NCI-H2227 treated with DMSO at 0.1 percent for 48 hours (cell line): ENCODE data around the gene FSTL1.
A peak's percentile ranks its signal among the peaks of the same experiment; 100 is the strongest.
"Not testable (repeated sequence)": the region's sequence is repeated elsewhere in the genome, so short reads cannot be mapped to it uniquely, and the experiment has no call there.

Source experiments
- DNase-seq: peaks from one replicate; lab custom pipeline; 2025; lab: John Stamatoyannopoulos, UW

The FSTL1 gene

GRCh38 chr3:120418446-120418845, 32.3 kb downstream of the FSTL1 start:
- no peak for DNase-seq

- peak; percentile 95 for DNase-seq
Observed at GRCh38 chr3:120417272-120417911, 33.4 kb downstream of the FSTL1 start.

GRCh38 chr3:120416868-120417267, 33.9 kb downstream of the FSTL1 start:
- DNase-seq = no peak

GRCh38 chr3:120415756-120416155, 35.0 kb downstream of the FSTL1 start:
- no peak for DNase-seq

- no peak for DNase-seq
Observed at GRCh38 chr3:120410541-120410940, 40.3 kb downstream of the FSTL1 start.

- no peak for DNase-seq
Observed at GRCh38 chr3:120410116-120410515, 40.7 kb downstream of the FSTL1 start.

GRCh38 chr3:120407508-120408287, 43.1 kb downstream of the FSTL1 start:
- DNase-seq = no peak

- DNase-seq = no peak
Observed at GRCh38 chr3:120404876-120405275, 45.9 kb downstream of the FSTL1 start.

GRCh38 chr3:120402257-120402656, 48.5 kb downstream of the FSTL1 start:
- no peak for DNase-seq

- DNase-seq = no peak
Observed at GRCh38 chr3:120399372-120399771, 51.4 kb downstream of the FSTL1 start.

- no peak for DNase-seq
Observed at GRCh38 chr3:120396469-120396868, 54.3 kb downstream of the FSTL1 start.

GRCh38 chr3:120394347-120394746, 56.4 kb downstream of the FSTL1 start:
- no peak for DNase-seq

GRCh38 chr3:120393761-120394160, 57.0 kb downstream of the FSTL1 start:
- no peak for DNase-seq

- no peak for DNase-seq
Observed at GRCh38 chr3:120393243-120393642, 57.5 kb downstream of the FSTL1 start.

- no peak for DNase-seq
Observed at GRCh38 chr3:120382941-120383447, 67.8 kb downstream of the FSTL1 start.

GRCh38 chr3:120381503-120381902, 69.3 kb downstream of the FSTL1 start:
- DNase-seq = no peak

GRCh38 chr3:120377948-120378347, 72.8 kb downstream of the FSTL1 start:
- DNase-seq = not testable (repeated sequence)

GRCh38 chr3:120370463-120370862, 80.3 kb downstream of the FSTL1 start:
- no peak for DNase-seq

- DNase-seq = no peak
Observed at GRCh38 chr3:120369037-120369467, 81.7 kb downstream of the FSTL1 start.

GRCh38 chr3:120368172-120368571, 82.6 kb downstream of the FSTL1 start:
- DNase-seq = no peak

GRCh38 chr3:120364821-120365220, 86.0 kb downstream of the FSTL1 start:
- DNase-seq = no peak

- DNase-seq = no peak
Observed at GRCh38 chr3:120364101-120364500, 86.7 kb downstream of the FSTL1 start.

GRCh38 chr3:120357807-120358206, 93.0 kb downstream of the FSTL1 start:
- DNase-seq = no peak
